Activated CD8-positive, alpha-beta T cell treated with anti-CD3 and anti-CD28 coated beads for 36 hours (primary cell): ENCODE data around the gene IGF2R. TPM values are rescaled to one million over a fixed set of nuclear protein-coding genes. Genes with fewer than 3 reads are reported as not detected.

Source experiments
- ATAC-seq: fragments of 200-7000 bp; cut with Tn5 transposase; one replicate; pipeline ENCODE4 v1.10.0; 2021; ENCODE audit warnings: mild to moderate bottlenecking, moderate library complexity
- CTCF ChIA-PET: fragments of 350-600 bp; sonication (Branson Sonifier 250); formaldehyde crosslinking; loops from one replicate; lab custom pipeline; 2021; ENCODE audit warnings: antibody characterized with exemption; lab: Charles Lee
- POLR2A ChIA-PET: fragments of 350-600 bp; sonication (Branson Sonifier 250); formaldehyde crosslinking; loops from one replicate; lab custom pipeline; 2021; ENCODE audit warnings: antibody characterized with exemption; lab: Charles Lee
- DNase-seq: peaks from one replicate; pipeline ENCODE4 v3.0.0-alpha.2; 2020
- H3K27ac Mint-ChIP-seq: one replicate; pipeline ENCODE4 v1.8.0; 2021; ENCODE audit warnings: mild to moderate bottlenecking, mixed read lengths
- H3K27me3 Mint-ChIP-seq: one replicate; pipeline ENCODE4 v1.8.0; 2021; ENCODE audit warnings: mixed read lengths
- H3K36me3 Mint-ChIP-seq: one replicate; pipeline ENCODE4 v1.8.0; 2021; ENCODE audit warnings: low read depth, mixed read lengths
- H3K4me1 Mint-ChIP-seq: one replicate; pipeline ENCODE4 v1.8.0; 2021; ENCODE audit warnings: low read depth, mixed read lengths
- H3K4me3 Mint-ChIP-seq: one replicate; pipeline ENCODE4 v1.8.0; 2021; ENCODE audit warnings: mild to moderate bottlenecking, moderate library complexity, mixed read lengths
- H3K9me3 Mint-ChIP-seq: one replicate; pipeline ENCODE4 v1.8.0; 2021; ENCODE audit warnings: mixed read lengths
- CTCF ChIP-seq: fragments of 200-600 bp; IDR thresholded peaks from one replicate; pipeline ENCODE4 v1.8.0; 2022; ENCODE audit warnings: antibody characterized with exemption, mild to moderate bottlenecking
- intact Hi-C: fragments of 100-400 bp; cut with micrococcal nuclease; formaldehyde crosslinking; loops from one replicate; pipeline ENCODE4 v1.10.0; 2022
- total RNA-seq, 2 experiments: library from RNA; stranded (reverse); gene quantifications; one replicate each; pipeline ENCODE4 v1.2.3, GENCODE V29; 2021

IGF2R gene
- total RNA-seq, 2 experiments from 2014 or later: 81.7 to 82.4 TPM

- Mint-ChIP-seq H3K4me3 (no peak overlapping the region), H3K4me1 (no peaks in the 10 kb centered on the region), H3K9me3 (no peaks in the 10 kb centered on the region), H3K27ac (no peak overlapping the region), H3K36me3 (no peaks in the 10 kb centered on the region), H3K27me3 (no peaks in the 10 kb centered on the region)
- CTCF ChIA-PET: interaction anchor here (0.9 to 1.2 kb wide), 2 partner anchors 8 to 327 kb away, joined by 3 read pairs; no protein-coding TSS in a partner anchor
- TF ChIP-seq CTCF: no peak
- ATAC-seq: no peak
- intact Hi-C loops: no loop called here
- DNase-seq: no peak
- POLR2A ChIA-PET: interaction anchor here (1.0 to 1.2 kb wide), 2 partner anchors 10 kb away, joined by 3 to 4 read pairs; no protein-coding TSS in a partner anchor
Observed at GRCh38 chr6:160128125-160128683, 159.3 kb downstream of the IGF2R start.

GRCh38 chr6:160128879-160129516, 160.1 kb downstream of the IGF2R start:
- no peaks in the 10 kb centered on the region for H3K9me3 Mint-ChIP-seq
- POLR2A ChIA-PET: no interaction called here
- DNase-seq: no peak
- H3K36me3 Mint-ChIP-seq: no peaks in the 10 kb centered on the region
- CTCF ChIA-PET: interaction anchor here (0.9 to 1.2 kb wide), 2 partner anchors 7 to 326 kb away, joined by 3 read pairs; no protein-coding TSS in a partner anchor
- intact Hi-C loops: no loop called here
- H3K27ac Mint-ChIP-seq: no peak overlapping the region
- no peak for TF ChIP-seq CTCF
- no peak overlapping the region for H3K4me3 Mint-ChIP-seq
- no peaks in the 10 kb centered on the region for H3K27me3 Mint-ChIP-seq
- ATAC-seq: no peak
- H3K4me1 Mint-ChIP-seq: no peaks in the 10 kb centered on the region

- ChIA-PET CTCF (no interaction called here), POLR2A (no interaction called here)
- TF ChIP-seq CTCF: no peak
- H3K9me3 Mint-ChIP-seq: no peaks in the 10 kb centered on the region
- no peak for ATAC-seq
- no peak overlapping the region for H3K4me3 Mint-ChIP-seq
- H3K27me3 Mint-ChIP-seq: no peaks in the 10 kb centered on the region
- no peak for DNase-seq
- H3K36me3 Mint-ChIP-seq: no peaks in the 10 kb centered on the region
- intact Hi-C loops: no loop called here
- H3K4me1 Mint-ChIP-seq: no peaks in the 10 kb centered on the region
- H3K27ac Mint-ChIP-seq: no peak overlapping the region
Observed at GRCh38 chr6:160129881-160130615, 161.2 kb downstream of the IGF2R start.

GRCh38 chr6:160130729-160131484, 162.0 kb downstream of the IGF2R start:
- ATAC-seq: no peak
- no peak overlapping the region for H3K4me3 Mint-ChIP-seq
- H3K9me3 Mint-ChIP-seq: no peaks in the 10 kb centered on the region
- H3K27me3 Mint-ChIP-seq: no peaks in the 10 kb centered on the region
- no peak for DNase-seq
- CTCF ChIA-PET: no interaction called here
- intact Hi-C loops: no loop called here
- no peak overlapping the region for H3K27ac Mint-ChIP-seq
- H3K36me3 Mint-ChIP-seq: no peaks in the 10 kb centered on the region
- POLR2A ChIA-PET: no interaction called here
- H3K4me1 Mint-ChIP-seq: no peaks in the 10 kb centered on the region
- TF ChIP-seq CTCF: no peak
